ENCODE data around the gene OR2T33.

DNA sequence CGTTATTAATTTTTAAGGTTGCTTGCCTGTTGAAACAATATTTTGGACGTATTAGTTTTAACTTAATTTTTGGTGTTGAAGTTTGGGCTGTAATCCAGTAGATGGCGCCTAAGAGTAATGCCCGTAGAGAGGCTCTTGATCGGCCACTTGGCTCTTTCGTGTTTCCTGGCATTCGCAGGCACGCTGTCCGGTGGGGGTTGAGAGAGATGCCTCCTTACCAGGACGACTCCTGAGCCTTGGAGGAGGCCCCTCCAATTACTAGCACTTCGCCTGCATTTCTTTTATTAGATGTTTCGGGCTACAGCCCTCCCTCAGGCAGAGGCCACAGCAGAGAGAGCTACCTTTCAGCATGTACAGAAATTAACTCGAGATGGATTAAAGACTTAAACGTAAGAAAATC is 34.6 kb downstream of the OR2T33 start:
- TF ChIP-seq, protein P1, sequence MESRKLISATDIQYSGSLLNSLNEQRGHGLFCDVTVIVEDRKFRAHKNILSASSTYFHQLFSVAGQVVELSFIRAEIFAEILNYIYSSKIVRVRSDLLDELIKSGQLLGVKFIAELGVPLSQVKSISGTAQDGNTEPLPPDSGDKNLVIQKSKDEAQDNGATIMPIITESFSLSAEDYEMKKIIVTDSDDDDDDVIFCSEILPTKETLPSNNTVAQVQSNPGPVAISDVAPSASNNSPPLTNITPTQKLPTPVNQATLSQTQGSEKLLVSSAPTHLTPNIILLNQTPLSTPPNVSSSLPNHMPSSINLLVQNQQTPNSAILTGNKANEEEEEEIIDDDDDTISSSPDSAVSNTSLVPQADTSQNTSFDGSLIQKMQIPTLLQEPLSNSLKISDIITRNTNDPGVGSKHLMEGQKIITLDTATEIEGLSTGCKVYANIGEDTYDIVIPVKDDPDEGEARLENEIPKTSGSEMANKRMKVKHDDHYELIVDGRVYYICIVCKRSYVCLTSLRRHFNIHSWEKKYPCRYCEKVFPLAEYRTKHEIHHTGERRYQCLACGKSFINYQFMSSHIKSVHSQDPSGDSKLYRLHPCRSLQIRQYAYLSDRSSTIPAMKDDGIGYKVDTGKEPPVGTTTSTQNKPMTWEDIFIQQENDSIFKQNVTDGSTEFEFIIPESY (CRISPR knock-in tag; IDR thresholded peaks at IDR 0.05) = no peak
- no peak for TF ChIP-seq HNRNPH1 (optimal IDR thresholded peaks at IDR 0.05; ENCODE audit: low read depth, low read length)
- TF ChIP-seq CTCF (IDR thresholded peaks at IDR 0.05 in 2 of 3, conservative IDR thresholded peaks at IDR 0.05 in 1 of 3; ENCODE audit: insufficient read depth in 2 of 3, low read depth in 1 of 3, low read length in 3 of 3) = peak; percentile 53 to 77 (median 62)
- no peak for TF ChIP-seq ARHGAP35 (IDR thresholded peaks at IDR 0.05; ENCODE audit: partially characterized antibody)
- no peak for TF ChIP-seq EZH2 (IDR thresholded peaks at IDR 0.05; ENCODE audit: borderline replicate concordance, low read depth, low read length)
- no peak for TF ChIP-seq ZNF445 (CRISPR knock-in tag; IDR thresholded peaks at IDR 0.05; ENCODE audit: low read depth)
- no peak for TF ChIP-seq LARP7 (IDR thresholded peaks at IDR 0.05)
- TF ChIP-seq, protein P2, sequence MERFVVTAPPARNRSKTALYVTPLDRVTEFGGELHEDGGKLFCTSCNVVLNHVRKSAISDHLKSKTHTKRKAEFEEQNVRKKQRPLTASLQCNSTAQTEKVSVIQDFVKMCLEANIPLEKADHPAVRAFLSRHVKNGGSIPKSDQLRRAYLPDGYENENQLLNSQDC (CRISPR knock-in tag; IDR thresholded peaks at IDR 0.05) = no peak
- no peak for TF ChIP-seq NFE2 (IDR thresholded peaks at IDR 0.05; ENCODE audit: low read depth)
- no peak for TF ChIP-seq RBM25 (IDR thresholded peaks at IDR 0.05; ENCODE audit: low read depth, low read length, severe bottlenecking)

All from K562 (cell line).